Stomach (tissue), 9 donors: ENCODE data around the gene HEATR9. TPM values are rescaled to one million over a fixed set of nuclear protein-coding genes. Genes with fewer than 3 reads are reported as not detected.

Source experiments
- DNase-seq, 2 donors: peaks; one replicate each; pipeline versions ENCODE4 v3.0.0 to v3.0.0-alpha.2; 2013 to 2019
- H3K27ac ChIP-seq, 5 donors: fragments of 200-600 bp in 4 of 5; sonication (generic) in 4 of 5; one replicate each; pipeline ENCODE4 v1.5.1; 2013 to 2019; ENCODE audit warnings: mild to moderate bottlenecking in 1 of 5, moderate library complexity in 1 of 5
- H3K27me3 ChIP-seq, 3 donors: fragments of 200-600 bp; sonication (generic); one replicate each; pipeline ENCODE4 v1.5.1; 2017 to 2019; ENCODE audit warnings: mixed run types in 1 of 3
- H3K36me3 ChIP-seq, 4 donors: fragments of 200-600 bp; sonication (generic); 1 replicate in 3 of 4; 2 replicates in 1 of 4; pipeline ENCODE4 v1.5.1; 2016 to 2019
- H3K4me1 ChIP-seq, 4 donors: fragments of 200-600 bp; sonication (generic); one replicate each; pipeline ENCODE4 v1.5.1; 2016 to 2019
- H3K4me3 ChIP-seq, 4 donors: fragments of 200-600 bp; sonication (generic) in 3 of 4; one replicate each; pipeline ENCODE4 v1.5.1; 2016 to 2019; ENCODE audit warnings: mild to moderate bottlenecking in 1 of 4
- H3K9me3 ChIP-seq, 4 donors: fragments of 200-600 bp; sonication (generic); one replicate each; pipeline ENCODE4 v1.5.1; 2016 to 2019
- CTCF ChIP-seq, 7 experiments: fragments of 450-650 bp in 4 of 7; fragments of 200-600 bp in 3 of 7; sonication (generic) in 3 of 7; IDR thresholded peaks; one replicate each; pipeline ENCODE4 v1.5.1; 2016 to 2019; ENCODE audit warnings: antibody characterized with exemption in 7 of 7, control low read depth in 2 of 7, mild to moderate bottlenecking in 1 of 7
- EP300 ChIP-seq: sonication (generic); formaldehyde crosslinking; IDR thresholded peaks from one replicate; pipeline ENCODE4 v1.6.1; 2017; ENCODE audit warnings: antibody characterized with exemption
- POLR2A ChIP-seq, 4 donors: fragments of 450-650 bp; IDR thresholded peaks; one replicate each; pipeline ENCODE4 v1.6.1; 2016; ENCODE audit warnings: antibody characterized with exemption in 4 of 4, control low read depth in 2 of 4, mild to moderate bottlenecking in 1 of 4, moderate library complexity in 1 of 4
- POLR2AphosphoS5 ChIP-seq, 3 donors: sonication (generic); formaldehyde crosslinking; IDR thresholded peaks; one replicate each; pipeline ENCODE4 v1.6.1; 2016; ENCODE audit warnings: antibody characterized with exemption in 3 of 3
- WGBS, 5 donors: extraction: QIAGEN DNeasy Blood & Tissue Kit in 3 of 5; methylation state at CpG; one replicate each; pipeline versions ENCODE4 v1.1.5 to v1.1.7; 2013 to 2018; 5-methylcytosine and 5-hydroxymethylcytosine counted together
- intact Hi-C: fragments of 100-400 bp; cut with DNase I; formaldehyde crosslinking; loops from one replicate; pipeline ENCODE4 v1.15.1; 2023; ENCODE audit warnings: low total_unique reads
- polyA plus RNA-seq, 3 donors: library from polyadenylated mRNA; stranded (reverse); fragments of 200-250 nt; gene quantifications; one replicate each; pipeline ENCODE4 v1.2.3, GENCODE V29; 2013
- total RNA-seq, 5 donors: library from RNA; depleted of rRNA; stranded (reverse); fragments of >200 nt; gene quantifications; one replicate each; pipeline versions ENCODE4 v1.1.0 to v1.2.3, GENCODE V29; 2014 to 2016
- donor health status: healthy with polysubstance abuse.
- donor health status: Bipolar disorder and iron deficiency.
- donor health status: healthy.

HEATR9 gene
- total and polyA plus RNA-seq, 8 donors = 0.29 TPM; not detected in 7

DNA sequence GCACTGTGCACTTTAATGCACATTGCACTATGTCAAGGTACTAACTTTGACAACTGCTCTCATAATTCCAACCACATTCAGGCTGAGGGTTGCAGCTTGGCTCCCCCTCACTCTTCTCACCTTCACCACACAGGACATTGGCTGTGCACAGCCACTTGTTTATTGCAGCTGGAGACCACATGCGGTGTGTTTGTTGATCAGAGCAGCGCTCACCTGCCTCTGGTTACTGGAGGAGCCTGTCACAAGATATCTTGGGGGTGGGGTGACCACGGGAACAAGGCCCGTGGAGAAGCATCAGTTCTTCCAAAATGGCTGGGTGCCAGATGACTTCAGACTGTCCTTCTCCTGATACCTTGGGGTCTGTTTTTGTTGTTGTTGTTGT is 22.1 kb upstream of the HEATR9 start:
- peak overlapping the region in 3 of 5 donors; percentile 1 to 25 (median 10) for H3K27ac ChIP-seq
- DNase-seq = peak; percentile 35 to 61
- no peak for TF ChIP-seq CTCF (IDR thresholded peaks at IDR 0.05)
- no peaks in the 10 kb centered on the region for H3K9me3 ChIP-seq
- no peaks in the 10 kb centered on the region for H3K27me3 ChIP-seq
- intact Hi-C loops = no loop called here
- no peak overlapping the region for H3K4me3 ChIP-seq
- 22 to 66% (median 49%) methylated on average over 4 of the region's 4 CpGs for WGBS, 5 donors
- H3K4me1 ChIP-seq = peaks cover 0 to 14% (median 6%) of the 10 kb centered on the region in 4 donors
- no peaks in the 10 kb centered on the region for H3K36me3 ChIP-seq

DNA sequence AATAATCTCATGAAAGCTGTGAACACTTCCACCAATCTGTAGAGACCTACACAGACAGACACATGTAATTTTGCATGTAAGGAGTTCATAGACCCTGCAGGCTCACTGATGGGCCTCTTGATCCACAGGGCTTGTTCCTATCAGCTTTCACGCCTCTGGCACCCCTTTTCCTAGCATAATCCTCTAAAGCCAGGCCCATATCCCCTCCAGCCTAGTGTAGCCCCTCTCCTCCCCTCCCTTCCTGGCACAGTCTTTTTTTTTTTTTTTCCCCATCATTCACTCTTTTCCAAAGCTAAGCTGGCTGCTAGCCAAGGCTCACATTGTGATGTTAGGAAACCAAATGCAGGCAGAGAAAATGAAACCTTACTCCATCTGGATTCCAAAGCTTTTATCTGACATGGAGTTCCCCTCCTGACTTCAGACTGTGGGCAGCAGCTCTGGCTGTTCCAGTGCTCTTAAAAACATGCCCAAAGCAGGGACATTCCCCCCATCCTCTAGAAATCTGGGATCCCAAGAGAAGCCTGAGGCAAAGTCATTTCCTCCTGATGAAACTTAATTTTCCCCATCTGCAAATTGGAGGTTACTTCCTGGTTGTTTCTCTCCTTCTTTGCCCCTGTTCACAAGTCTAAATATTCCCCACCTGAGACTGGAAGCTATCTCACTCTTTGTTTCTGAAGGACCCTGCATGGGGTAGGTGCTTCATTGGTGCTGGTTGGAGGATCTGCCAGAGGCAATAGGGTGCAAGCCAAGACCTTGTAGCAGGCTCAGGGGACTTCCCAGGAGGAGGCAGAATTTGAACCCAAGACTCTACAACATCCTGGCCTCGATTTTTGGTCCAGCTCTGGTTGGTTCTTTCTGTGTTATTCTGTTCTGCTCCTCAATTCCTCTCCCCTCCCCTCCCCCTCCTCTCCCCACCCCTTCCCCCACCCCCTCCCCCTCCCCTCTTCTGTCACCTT is 21.4 kb upstream of the HEATR9 start:
- no peaks in the 10 kb centered on the region for H3K9me3 ChIP-seq
- no peaks in the 10 kb centered on the region for H3K36me3 ChIP-seq
- WGBS, 5 donors = 69 to 92% (median 82%) methylated on average over 2 of the region's 2 CpGs
- no peak overlapping the region for H3K4me3 ChIP-seq
- H3K27ac ChIP-seq = peak overlapping the region in 3 of 5 donors; percentile 25 to 46 (median 41)
- H3K27me3 ChIP-seq = no peaks in the 10 kb centered on the region
- intact Hi-C loops = no loop called here
- no peak for TF ChIP-seq CTCF (IDR thresholded peaks at IDR 0.05)
- TF ChIP-seq EP300 = no peak
- no peak for TF ChIP-seq POLR2A (IDR thresholded peaks at IDR 0.05)
- no peak for TF ChIP-seq POLR2AphosphoS5 (IDR thresholded peaks at IDR 0.05)
- H3K4me1 ChIP-seq = peaks cover 0 to 14% (median 6%) of the 10 kb centered on the region in 4 donors
- peak; percentile 39 to 78 for DNase-seq

GRCh38 chr17:35889241-35889640 is 20.6 kb upstream of the HEATR9 start:
- peaks cover 0 to 14% (median 6%) of the 10 kb centered on the region in 4 donors for H3K4me1 ChIP-seq
- intact Hi-C loops = no loop called here
- no peak for DNase-seq
- 39 to 68% (median 58%) methylated on average over 2 of the region's 2 CpGs for WGBS, 5 donors
- peak overlapping the region in 1 of 5 donors; percentile 46 for H3K27ac ChIP-seq
- no peaks in the 10 kb centered on the region for H3K27me3 ChIP-seq
- no peaks in the 10 kb centered on the region for H3K9me3 ChIP-seq
- H3K4me3 ChIP-seq = no peak overlapping the region
- no peak for TF ChIP-seq POLR2A (IDR thresholded peaks at IDR 0.05)
- no peak for TF ChIP-seq EP300
- TF ChIP-seq POLR2AphosphoS5 (IDR thresholded peaks at IDR 0.05) = no peak
- no peak for TF ChIP-seq CTCF (IDR thresholded peaks at IDR 0.05)
- H3K36me3 ChIP-seq = no peaks in the 10 kb centered on the region

DNA sequence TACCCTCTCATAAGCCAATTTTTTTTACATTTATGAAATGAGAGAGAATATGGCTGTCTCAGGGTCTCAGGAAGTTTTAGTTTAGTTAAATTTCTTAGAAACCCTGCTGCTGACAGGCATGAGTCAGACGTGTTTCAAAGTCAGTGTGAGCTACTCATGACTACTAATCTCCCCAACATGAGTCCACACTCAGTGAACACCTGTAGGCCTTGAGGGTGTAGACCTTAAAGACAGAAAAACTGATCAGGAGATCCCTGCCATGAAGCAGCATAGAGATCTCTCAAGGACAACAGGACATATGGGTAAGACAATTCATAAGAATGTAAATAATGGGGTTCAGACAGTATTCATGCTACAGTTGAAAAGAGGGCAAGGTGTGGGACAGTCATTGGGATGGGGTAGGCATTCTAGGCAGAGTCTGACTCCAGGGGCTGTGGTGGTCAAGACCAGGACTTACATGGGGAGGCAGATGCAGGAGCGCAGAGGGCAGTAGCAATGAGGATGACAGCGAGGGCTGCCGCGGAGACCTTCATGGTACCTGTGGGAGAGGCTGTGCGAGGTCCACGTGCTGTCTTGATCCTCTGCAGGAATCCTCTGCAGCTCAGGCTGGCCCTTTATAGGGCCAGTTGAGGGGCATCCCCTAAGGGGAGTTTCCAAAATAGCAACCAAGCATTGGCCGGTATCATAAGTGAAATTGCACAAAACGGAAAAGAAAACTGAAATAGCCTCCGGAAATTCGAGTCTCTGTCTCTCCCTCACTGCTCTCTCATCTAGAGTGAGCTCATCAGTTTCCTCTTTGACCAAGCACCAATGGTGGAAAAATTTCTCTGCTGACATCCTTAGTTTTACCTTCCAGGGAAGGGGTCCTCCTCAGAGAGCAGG is 11.3 kb upstream of the HEATR9 start, which contains the start of gene CCL5:
TSS of gene CCL5 (minus strand) at position 588 of the 882 bp plus-strand sequence.
- H3K27ac ChIP-seq = peak within 1 kb of the TSS in 4 of 5 donors; percentile 3 to 51 (median 20)
- peak in 1 of 2 donors; percentile 56 for DNase-seq
- no peaks in the 10 kb centered on the region for H3K36me3 ChIP-seq
- 66 to 69% (median 66%) methylated on average over 11 of the region's 11 CpGs for WGBS, 5 donors
- no peak for TF ChIP-seq CTCF (IDR thresholded peaks at IDR 0.05)
- no peak for TF ChIP-seq POLR2A (IDR thresholded peaks at IDR 0.05)
- TF ChIP-seq POLR2AphosphoS5 (IDR thresholded peaks at IDR 0.05) = peak in 1 of 3 donors; percentile 33
- TF ChIP-seq EP300 = no peak
- H3K27me3 ChIP-seq = no peaks in the 10 kb centered on the region
- no peaks in the 10 kb centered on the region for H3K4me1 ChIP-seq
- H3K9me3 ChIP-seq = no peaks in the 10 kb centered on the region
- intact Hi-C loops = no loop called here
- peak within 1 kb of the TSS; percentile 6 to 28 (median 13) for H3K4me3 ChIP-seq
